Stimulated activated CD8-positive, alpha-beta memory T cell treated with anti-CD3 and anti-CD28 coated beads, Interleukin-15, amount 100 ng/mL, for 24 hours (primary cell): ENCODE data around the gene C1orf115.
"Not testable (repeated sequence)": the region's sequence is repeated elsewhere in the genome, so short reads cannot be mapped to it uniquely, and the experiment has no call there.

Experiments used
- DNase-seq: peaks from one replicate; pipeline ENCODE4 v3.0.0-alpha.2; 2020; ENCODE audit warnings: low read depth

The C1orf115 gene

DNA sequence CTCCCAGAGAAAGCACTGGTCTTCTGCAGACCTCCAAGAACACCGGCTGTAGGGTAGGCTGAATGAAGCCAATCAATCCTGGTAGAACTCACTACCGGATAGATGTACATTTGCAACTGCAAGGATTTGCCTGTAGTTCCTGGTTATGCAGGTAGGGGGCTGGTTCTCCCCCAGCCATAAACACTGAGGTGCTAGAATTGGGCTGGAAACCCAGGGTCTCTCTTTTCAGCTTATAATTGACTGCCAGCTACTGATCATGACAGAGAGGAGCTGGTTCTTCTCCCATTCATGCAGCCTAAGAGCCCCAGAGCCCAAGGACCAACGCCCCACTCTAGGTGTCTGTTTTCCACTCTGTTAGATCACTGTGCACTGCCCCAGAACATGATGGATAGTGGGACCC is 36.5 kb downstream of the C1orf115 start:
- no peak for DNase-seq

DNA sequence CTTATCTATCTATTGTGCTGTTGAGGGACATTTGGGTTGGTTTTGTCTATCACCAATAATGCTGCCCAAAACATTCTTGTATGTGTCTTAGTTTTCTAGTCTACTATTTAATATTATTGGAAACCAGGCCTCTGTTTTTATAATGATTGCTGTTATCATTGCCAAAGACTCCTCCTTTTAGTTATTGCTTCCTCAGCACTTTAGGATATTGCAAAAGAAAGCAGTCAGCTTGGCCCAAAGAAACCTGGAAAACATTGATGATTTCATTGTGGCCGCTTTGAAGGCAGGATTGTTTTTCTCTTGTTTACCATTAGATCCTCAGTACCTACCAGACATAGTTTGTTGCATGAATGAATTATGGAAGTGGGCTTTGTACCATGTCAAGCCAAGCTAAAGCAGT is 37.4 kb downstream of the C1orf115 start:
- no peak for DNase-seq

DNA sequence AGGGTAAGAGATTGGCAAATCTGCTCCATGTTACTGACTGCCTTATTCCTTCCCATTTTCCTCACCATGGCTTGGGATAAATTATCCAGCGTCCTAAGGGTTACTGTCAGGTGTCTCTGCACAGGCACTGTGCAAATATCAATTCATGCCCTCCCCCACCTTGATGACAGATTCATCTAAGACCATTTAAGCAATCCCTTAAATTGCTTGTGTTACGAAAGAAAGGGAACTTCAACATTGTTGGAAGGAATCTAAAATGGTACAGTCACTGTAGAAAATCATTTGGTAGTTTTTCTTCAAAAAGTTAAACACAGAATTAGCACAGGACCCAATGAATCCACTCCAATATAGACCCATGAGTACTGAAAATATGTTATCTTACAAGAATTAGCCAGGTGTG is 40.3 kb downstream of the C1orf115 start:
- DNase-seq, result no peak

GRCh38 chr1:220732137-220732536 is 42.0 kb downstream of the C1orf115 start:
- DNase-seq, result no peak

DNA sequence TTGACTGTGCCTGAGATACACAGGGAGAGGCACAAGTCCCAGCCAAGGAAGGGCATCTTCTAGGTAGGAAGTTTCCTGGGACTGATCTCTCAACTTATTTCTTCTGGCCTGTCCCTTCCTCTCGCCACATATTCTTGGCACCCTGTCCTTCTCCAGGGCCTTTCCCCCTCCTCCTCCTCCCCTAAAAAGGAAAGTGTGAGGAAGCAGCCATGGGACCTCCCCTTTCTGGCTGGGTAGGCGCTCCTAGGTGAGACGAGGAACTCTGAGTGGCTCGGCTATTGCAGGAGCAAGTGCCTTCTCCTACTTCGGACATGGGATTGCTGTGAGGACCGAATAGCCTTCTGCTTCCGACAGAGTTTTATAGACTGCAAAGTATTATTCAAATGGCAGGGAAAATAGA is 42.5 kb downstream of the C1orf115 start:
- DNase-seq, result no peak

DNA sequence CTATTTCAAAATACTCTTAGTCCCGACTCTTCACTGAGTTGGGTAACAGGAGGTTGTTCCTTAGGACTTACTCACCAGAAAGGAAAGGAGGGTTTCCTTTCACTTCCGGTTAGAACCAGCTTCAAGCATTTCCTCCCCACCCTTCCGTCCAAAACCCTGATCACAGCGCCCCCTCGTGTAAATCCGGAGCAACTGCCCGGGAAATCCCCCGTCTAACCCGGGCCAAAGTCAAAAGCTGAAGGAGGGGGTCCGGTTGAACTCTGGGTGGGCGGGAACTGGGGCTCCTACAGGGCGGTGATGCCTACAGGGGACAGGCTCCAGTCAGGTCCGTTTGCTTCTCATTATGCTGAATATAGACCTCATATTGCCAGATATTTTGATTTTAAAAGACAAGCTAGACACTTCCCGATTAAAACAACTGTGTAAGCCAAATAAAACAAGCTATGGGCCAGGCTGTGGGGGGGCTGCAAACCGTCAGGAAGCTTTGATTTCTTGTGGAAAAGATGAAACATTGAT is 43.0 kb downstream of the C1orf115 start:
- DNase-seq, result peak; percentile 62

DNA sequence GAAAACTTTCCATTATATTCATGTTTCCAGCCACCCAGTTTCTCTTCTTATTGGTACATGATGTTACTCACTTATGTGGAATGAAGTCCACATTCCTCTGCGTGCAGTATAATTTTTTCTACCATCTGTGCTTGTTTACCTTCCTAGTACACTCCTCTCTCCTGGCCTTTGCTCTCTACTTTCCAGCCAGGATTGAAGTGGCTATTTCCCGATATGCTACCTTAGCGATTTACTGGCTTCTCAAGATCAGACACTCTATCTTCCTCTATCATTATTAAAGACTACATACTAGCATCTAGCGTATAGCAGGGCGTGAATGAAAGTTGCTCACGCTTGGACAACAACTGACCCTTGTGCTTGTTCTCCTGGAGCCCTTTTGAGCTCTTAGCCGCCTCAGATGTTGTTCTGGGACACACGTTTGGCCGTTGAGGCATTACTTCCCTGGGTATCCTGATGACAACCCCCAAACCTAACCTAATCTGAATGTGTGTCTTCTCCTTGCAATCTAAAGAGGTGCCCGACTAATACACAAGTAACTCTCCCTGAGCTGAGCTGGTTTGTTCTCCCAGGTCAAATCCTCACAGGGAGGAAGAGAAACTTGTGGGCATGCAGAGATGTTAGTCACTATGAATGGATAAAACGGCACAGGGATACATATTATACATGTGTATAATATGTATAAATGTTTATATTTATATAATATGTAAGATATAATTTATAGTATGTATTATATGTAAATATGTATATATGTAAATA is 44.6 kb downstream of the C1orf115 start:
- no peak for DNase-seq

GRCh38 chr1:220736283-220736682 is 46.1 kb downstream of the C1orf115 start:
- DNase-seq, result not testable (repeated sequence)

GRCh38 chr1:220741349-220741748 is 51.2 kb downstream of the C1orf115 start:
- no peak for DNase-seq

GRCh38 chr1:220741825-220742224 is 51.7 kb downstream of the C1orf115 start:
- no peak for DNase-seq

- DNase-seq, result no peak
Observed at GRCh38 chr1:220742520-220742919, 52.4 kb downstream of the C1orf115 start.

DNA sequence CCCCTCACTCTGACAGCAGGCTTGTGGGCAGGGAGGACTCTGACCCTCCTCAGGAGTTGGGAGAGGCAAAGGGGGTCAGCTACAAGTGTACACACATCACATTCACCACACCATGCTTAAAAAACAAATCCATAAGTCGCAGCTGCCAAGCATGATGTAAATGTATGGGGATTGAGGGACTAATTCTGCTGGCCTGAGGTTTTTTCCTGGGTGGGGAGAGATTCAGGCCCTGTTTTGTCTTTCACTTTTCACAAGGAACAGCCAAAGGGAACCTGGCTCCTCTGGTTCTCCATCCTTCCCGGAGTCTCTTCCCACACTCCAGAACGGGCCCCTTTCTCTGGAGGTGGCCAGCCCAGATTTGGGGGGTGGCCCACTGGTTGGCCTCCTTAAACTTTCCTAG is 56.7 kb downstream of the C1orf115 start:
- no peak for DNase-seq

GRCh38 chr1:220747437-220748088 is 57.4 kb downstream of the C1orf115 start:
- DNase-seq, result no peak

DNA sequence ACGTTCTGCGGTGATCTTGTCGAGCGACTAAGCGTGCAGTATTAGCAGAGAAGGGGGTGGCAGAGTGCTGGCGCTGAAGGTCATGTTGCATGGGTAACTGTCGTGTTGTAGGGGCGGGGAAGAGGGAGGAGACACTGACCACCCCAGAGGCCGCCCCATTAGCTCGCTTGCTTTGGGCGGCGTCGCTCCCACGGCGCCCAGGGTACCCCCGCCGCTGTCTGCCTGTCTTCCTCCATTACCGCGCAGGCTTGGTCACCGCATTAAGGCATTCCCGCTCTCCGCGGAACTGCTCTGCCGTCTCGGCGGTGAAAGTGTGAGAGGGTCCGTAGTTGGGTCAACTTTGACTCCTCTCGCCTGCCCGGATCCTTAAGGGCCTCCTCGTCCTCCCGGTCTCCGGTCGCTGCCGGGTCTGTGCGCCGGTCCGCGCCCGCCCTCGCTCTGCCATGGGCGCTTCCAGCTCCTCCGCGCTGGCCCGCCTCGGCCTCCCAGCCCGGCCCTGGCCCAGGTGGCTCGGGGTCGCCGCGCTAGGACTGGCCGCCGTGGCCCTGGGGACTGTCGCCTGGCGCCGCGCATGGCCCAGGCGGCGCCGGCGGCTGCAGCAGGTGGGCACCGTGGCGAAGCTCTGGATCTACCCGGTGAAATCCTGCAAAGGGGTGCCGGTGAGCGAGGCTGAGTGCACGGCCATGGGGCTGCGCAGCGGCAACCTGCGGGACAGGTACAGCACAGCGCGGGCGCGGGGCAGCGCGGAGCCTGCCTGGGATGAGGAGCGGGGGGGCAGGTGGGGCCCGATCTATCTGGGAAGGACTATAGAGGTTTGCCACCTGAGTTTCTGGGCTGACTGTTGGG is 58.1 kb downstream of the C1orf115 start, which contains the start of gene MTARC2:
MTARC2 (plus strand) TSS at position 234 of the 846 bp plus-strand sequence; CDS start at position 444, 210 bp downstream.
- no peak for DNase-seq
